ENCODE data around the gene PLEKHG3. TPM values are rescaled to one million over a fixed set of nuclear protein-coding genes. Genes with fewer than 3 reads are reported as not detected.
A peak's percentile ranks its signal among the peaks of the same experiment; 100 is the strongest.

PLEKHG3 gene
- total and polyA plus RNA-seq, 2 experiments from 2014 or later, result 23.0 to 83.1 TPM

GRCh38 chr14:64748521-64748920 lies 44.3 kb downstream of the PLEKHG3 start:
- Histone ChIP-seq H2AFZ (no peak overlapping the region), H4K20me1 (replicated peaks; ENCODE audit: insufficient read depth) (0 out of 2 replicates have a peak, but pooled peaks cover 3% of the 10 kb centered on the region), H3K27ac (ENCODE audit: low read depth) (no peak overlapping the region), H3K27me3 (ENCODE audit: insufficient read depth) (no peaks in the 10 kb centered on the region), H3K79me2 (replicated peaks; ENCODE audit: insufficient read depth) (no peaks in the 10 kb centered on the region), H3F3A (replicated peaks; ENCODE audit: low read depth) (no peaks in the 10 kb centered on the region), H3K4me1 (ENCODE audit: insufficient read depth) (peaks cover 3% of the 10 kb centered on the region; the same call in 1 of the 2 replicates), H3K4me2 (no peak overlapping the region), H3K4me3 (no peak overlapping the region), H3K9me2 (ENCODE audit: insufficient read depth) (no peaks in the 10 kb centered on the region), H3K36me3 (ENCODE audit: insufficient read depth) (peaks cover 5% of the 10 kb centered on the region)
- Mint-ChIP-seq H3K27ac (no peak overlapping the region; the same call in 1 of the 2 replicates), H3K4me3 (no peak overlapping the region), H3K9me3 (no peaks in the 10 kb centered on the region), H3K4me1 (peaks cover 12% of the 10 kb centered on the region; the same call in 2 of the 3 replicates), H3K36me3 (ENCODE audit: low read depth) (peaks cover 56% of the 10 kb centered on the region), H3K27me3 (ENCODE audit: insufficient read depth, low read depth, poor library complexity) (peaks cover 24% of the 10 kb centered on the region)
- TF ChIP-seq STAT1 (IDR thresholded peaks at IDR 0.05; ENCODE audit: unreplicated experiment) (no peak), NANOG (IDR thresholded peaks at IDR 0.05; ENCODE audit: borderline replicate concordance) (no peak), EZH2 (IDR thresholded peaks at IDR 0.05; ENCODE audit: low read depth, unreplicated experiment) (no peak), CREB1 (CRISPR knock-in tag; IDR thresholded peaks at IDR 0.05; ENCODE audit: low read depth) (no peak), ZNF114 (CRISPR knock-in tag; IDR thresholded peaks at IDR 0.05) (no peak)
- TF ChIP-seq, protein P1, sequence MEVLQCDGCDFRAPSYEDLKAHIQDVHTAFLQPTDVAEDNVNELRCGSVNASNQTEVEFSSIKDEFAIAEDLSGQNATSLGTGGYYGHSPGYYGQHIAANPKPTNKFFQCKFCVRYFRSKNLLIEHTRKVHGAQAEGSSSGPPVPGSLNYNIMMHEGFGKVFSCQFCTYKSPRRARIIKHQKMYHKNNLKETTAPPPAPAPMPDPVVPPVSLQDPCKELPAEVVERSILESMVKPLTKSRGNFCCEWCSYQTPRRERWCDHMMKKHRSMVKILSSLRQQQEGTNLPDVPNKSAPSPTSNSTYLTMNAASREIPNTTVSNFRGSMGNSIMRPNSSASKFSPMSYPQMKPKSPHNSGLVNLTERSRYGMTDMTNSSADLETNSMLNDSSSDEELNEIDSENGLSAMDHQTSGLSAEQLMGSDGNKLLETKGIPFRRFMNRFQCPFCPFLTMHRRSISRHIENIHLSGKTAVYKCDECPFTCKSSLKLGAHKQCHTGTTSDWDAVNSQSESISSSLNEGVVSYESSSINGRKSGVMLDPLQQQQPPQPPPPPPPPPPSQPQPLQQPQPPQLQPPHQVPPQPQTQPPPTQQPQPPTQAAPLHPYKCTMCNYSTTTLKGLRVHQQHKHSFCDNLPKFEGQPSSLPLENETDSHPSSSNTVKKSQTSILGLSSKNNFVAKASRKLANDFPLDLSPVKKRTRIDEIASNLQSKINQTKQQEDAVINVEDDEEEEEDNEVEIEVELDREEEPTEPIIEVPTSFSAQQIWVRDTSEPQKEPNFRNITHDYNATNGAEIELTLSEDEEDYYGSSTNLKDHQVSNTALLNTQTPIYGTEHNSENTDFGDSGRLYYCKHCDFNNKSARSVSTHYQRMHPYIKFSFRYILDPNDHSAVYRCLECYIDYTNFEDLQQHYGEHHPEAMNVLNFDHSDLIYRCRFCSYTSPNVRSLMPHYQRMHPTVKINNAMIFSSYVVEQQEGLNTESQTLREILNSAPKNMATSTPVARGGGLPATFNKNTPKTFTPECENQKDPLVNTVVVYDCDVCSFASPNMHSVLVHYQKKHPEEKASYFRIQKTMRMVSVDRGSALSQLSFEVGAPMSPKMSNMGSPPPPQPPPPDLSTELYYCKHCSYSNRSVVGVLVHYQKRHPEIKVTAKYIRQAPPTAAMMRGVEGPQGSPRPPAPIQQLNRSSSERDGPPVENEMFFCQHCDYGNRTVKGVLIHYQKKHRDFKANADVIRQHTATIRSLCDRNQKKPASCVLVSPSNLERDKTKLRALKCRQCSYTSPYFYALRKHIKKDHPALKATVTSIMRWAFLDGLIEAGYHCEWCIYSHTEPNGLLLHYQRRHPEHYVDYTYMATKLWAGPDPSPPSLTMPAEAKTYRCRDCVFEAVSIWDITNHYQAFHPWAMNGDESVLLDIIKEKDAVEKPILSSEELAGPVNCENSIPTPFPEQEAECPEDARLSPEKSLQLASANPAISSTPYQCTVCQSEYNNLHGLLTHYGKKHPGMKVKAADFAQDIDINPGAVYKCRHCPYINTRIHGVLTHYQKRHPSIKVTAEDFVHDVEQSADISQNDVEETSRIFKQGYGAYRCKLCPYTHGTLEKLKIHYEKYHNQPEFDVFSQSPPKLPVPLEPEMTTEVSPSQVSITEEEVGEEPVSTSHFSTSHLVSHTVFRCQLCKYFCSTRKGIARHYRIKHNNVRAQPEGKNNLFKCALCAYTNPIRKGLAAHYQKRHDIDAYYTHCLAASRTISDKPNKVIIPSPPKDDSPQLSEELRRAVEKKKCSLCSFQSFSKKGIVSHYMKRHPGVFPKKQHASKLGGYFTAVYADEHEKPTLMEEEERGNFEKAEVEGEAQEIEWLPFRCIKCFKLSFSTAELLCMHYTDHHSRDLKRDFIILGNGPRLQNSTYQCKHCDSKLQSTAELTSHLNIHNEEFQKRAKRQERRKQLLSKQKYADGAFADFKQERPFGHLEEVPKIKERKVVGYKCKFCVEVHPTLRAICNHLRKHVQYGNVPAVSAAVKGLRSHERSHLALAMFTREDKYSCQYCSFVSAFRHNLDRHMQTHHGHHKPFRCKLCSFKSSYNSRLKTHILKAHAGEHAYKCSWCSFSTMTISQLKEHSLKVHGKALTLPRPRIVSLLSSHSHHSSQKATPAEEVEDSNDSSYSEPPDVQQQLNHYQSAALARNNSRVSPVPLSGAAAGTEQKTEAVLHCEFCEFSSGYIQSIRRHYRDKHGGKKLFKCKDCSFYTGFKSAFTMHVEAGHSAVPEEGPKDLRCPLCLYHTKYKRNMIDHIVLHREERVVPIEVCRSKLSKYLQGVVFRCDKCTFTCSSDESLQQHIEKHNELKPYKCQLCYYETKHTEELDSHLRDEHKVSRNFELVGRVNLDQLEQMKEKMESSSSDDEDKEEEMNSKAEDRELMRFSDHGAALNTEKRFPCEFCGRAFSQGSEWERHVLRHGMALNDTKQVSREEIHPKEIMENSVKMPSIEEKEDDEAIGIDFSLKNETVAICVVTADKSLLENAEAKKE (CRISPR knock-in tag; IDR thresholded peaks at IDR 0.05), result no peak
- TF ChIP-seq, protein P2, sequence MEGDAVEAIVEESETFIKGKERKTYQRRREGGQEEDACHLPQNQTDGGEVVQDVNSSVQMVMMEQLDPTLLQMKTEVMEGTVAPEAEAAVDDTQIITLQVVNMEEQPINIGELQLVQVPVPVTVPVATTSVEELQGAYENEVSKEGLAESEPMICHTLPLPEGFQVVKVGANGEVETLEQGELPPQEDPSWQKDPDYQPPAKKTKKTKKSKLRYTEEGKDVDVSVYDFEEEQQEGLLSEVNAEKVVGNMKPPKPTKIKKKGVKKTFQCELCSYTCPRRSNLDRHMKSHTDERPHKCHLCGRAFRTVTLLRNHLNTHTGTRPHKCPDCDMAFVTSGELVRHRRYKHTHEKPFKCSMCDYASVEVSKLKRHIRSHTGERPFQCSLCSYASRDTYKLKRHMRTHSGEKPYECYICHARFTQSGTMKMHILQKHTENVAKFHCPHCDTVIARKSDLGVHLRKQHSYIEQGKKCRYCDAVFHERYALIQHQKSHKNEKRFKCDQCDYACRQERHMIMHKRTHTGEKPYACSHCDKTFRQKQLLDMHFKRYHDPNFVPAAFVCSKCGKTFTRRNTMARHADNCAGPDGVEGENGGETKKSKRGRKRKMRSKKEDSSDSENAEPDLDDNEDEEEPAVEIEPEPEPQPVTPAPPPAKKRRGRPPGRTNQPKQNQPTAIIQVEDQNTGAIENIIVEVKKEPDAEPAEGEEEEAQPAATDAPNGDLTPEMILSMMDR (conservative IDR thresholded peaks at IDR 0.05; ENCODE audit: low read depth in 2 of 2), result peak in 1 of 2 experiments; percentile 12; a peak in 1 of 4 replicates
- no peak for DNase-seq (ENCODE audit: low spot score)
- peak; percentile 22 for ATAC-seq
